Stimulated activated CD8-positive, alpha-beta memory T cell treated with anti-CD3 and anti-CD28 coated beads, Interleukin-7, amount 100 ng/mL, for 24 hours (primary cell): ENCODE data around the gene CCDC85C.

Experiments
- DNase-seq: peaks from one replicate; pipeline ENCODE4 v3.0.0-alpha.2; 2020; ENCODE audit warnings: low read depth

The CCDC85C gene

DNA sequence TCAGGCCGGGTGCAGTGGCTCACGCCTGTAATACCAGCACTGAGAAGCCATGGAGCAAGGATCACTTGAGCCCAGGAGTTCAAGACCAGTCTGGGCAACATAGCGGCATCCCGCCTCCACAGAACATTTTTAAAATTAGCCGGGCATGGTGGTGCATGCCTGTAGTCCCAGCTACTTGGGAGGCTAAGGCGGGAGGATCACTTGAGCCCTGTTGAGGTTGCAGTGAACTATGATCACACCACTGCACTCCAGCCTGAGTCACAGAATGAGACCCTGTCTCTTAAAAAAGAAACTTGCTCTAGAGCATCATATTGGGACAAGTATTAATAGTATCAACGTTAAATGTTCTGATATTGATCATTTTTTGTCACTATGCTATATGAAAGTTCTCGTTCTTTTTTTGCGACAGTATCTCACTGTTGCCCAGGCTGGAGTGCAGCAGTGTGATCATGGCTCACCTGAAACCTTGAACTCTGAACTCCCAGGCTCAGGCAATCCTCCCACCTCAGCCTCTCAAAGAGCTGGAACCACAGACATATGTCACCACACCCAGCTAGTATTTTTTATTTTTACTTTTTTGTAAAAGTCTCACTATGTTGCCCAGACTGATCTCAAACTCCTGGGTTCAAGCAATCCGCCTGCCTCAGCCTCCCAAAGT, 47.7 kb downstream of the CCDC85C start:
- no peak for DNase-seq

DNA sequence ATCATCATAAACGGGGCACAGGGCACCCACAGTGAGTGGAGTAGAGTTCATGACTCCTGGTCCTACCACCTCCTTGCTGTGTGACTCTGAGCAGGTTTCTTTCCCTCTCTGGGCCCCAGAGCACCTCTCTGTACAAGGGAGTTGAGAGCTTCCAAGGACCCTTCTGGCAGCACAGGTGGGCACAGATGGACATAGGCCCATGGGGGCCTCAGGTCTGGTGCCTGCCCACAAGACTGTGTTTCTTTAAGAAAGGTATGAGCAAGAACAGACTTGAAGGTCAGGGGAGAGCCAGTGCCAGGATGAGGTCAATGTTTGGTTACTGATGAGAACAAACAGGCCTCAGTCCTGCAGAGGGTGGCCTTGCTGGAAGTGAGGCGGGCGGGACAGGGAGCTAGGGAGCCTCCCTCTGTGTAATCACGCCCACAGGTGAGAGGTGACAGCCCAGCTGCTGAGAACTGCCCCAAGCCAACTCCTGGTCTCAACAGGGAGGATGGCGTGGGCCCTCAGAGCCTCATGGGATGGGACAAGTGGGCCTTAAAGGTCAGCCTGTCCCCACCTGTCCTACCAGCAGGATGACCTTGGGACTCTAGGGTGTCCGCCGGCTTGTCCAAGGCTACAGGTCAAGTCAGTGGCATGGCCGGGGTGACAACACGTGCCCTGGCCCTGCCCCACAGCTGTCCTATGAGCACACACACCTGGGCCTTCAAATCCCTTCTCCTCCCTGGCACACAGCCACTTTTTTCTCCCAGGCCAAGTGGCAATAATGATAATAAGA, 49.1 kb downstream of the CCDC85C start:
- no peak for DNase-seq

DNA sequence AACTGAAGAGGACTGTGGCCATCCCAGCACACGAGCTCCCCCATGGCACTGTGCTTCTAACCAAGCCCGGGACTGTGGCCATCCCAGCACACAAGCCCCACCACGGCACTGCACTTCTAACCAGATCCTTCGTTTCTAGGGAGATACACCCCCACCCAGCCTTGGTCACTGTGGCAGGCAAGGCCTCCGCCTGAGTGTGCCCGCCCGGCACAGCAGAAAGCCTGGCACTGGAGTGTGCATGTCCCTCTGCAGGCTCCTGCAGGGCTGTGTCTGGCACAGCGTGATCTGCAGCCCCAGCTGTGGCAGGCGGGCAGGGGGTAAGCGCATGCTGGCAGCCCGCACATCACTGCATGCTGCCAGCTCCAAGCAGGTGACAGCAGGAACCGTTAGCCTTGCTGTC, 49.8 kb downstream of the CCDC85C start:
- no peak for DNase-seq

DNA sequence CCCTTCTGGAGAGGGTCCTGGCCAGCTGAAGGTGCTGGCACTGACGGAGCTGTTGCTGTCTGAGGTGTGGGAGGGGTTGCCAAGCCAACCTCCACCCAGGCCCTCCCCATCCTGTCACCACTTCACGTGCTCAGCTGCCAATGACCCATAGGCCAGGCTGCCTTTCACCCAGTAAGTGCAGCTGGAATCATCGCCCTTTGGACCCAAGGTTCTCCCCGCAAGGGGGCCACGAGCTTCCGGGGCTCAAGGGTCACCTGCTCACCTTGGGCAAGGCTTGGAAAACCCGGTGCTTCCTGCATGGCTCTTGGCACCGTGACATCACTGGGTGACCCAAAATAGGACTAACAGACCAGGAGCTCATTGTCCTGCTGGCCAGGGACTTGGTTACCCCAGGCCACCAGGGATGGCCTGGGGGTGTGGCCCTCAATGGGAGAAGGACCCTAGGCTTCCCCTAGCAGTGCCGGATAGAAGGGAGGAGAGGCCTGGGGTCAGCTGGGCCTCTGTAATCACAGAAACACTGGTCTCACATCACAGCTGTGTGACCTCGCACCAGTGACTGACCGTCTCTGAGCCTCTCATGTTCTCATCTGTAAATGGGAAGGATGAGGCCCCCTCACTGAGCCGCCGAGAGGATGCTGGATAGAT, 51.3 kb downstream of the CCDC85C start:
- no peak for DNase-seq

DNA sequence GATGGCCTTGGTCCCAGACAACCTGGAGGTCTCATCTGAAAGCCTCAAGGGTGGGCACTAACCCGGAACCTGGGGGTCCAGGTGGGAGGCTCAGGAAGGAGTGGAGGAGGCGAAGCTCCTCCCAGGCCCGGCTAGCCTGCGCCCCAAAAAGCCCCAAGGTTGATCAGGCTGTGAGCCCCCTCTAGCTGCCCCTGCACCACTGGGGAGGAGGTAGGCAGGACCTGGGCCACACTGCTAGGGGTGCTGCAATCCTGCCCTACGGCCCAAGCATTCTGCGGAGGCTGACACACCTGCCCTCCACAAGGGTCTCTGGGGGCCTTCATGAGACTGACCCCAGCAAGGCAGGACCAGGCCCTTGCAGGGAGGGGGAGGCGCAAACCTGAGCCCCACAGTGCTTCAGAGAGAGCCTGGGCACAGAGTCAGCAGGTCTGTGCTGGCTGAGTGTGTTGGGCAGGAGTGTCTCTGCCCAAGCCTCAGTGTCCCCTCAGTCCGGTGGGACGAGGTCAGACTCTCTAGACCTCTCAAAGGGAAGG, 51.9 kb downstream of the CCDC85C start:
- no peak for DNase-seq

DNA sequence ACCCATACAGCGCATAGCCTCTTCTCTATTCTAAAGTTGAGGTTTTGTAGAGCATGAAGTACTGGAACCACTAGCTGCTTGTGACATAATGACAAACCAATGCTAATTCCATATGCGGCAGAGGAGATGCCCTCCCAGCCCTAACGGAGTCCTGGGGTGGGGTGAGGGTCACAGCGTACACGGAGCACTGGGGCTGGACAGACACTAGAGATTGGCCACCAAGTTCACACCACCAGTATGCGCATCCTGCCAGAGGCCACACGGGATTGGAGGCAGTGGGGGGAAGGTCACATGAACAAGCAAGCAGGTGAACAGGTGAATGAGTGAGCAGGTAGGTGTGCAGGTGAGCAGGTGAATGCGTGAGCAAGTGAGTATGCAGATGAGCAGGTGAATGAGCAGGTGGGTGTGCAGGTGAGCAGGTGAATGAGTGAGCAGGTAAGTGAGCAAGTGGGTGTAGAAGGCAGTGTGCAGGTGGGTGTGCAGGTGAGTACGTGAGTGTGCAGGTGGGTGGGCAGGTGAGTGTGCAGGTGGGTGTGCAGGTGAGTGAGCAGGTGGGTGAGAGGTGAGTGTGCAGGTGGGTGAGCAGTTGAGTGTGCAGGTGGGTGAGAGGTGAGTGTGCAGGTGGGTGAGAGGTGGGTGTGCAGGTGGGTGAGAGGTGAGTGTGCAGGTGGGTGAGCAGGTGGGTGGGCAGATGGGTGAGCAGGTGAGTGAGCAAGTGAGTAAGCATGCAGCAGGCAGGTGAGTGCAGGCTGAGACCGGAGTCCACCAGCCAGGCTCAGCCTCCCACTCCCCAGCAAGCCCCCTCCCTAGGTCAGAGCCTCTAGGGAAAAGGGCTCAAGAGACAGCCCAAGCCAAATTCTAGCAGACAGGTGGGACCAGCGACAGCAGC, 52.7 kb downstream of the CCDC85C start:
- no peak for DNase-seq

DNA sequence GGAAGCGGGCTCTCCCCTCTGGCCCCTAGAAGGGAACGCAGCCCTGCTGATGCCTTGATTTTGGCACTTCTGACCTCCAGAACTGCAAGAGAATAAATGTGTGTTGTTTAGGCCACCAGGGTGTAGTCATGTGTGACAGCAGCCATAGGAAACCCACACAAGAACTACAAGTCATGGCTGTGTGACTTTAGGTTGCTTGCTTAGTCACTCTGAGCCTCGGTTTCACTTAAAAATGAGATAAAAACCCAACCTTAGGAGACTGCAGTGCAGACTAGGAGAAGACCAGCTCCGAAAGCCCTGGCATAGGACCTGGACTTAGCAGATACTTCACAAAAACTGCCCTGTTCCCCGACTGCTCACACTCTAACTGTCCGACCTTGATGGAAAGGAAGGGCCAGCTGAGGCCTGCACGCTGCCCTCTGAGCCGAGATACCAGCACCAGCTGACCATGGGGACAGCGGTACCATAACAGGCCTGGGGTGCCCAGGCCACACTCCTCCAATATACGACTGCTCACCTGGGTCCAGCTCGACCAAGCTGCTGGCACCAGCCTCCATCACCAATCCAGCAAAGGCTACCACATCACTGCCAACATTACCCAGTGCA, 53.5 kb downstream of the CCDC85C start:
- no peak for DNase-seq

DNA sequence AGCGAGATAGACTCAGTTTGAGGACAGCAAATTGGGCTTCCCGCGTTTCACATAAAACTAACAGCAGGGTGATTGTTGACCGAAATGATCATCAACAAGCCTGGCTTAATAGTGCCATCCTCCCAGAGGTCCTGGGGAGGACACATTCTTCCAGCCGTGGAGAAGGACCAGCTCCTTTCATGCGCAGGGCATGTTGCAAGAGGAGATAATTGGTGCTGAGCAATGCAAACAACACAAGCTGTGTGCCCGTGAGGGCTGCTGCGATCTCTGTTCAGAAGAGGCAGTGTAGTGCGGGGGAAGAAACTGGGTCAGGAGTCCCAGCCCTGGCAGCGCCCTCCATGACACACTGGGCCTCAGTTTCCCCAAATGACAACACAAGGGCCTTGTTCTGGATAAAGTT, 54.3 kb downstream of the CCDC85C start:
- DNase-seq = no peak

DNA sequence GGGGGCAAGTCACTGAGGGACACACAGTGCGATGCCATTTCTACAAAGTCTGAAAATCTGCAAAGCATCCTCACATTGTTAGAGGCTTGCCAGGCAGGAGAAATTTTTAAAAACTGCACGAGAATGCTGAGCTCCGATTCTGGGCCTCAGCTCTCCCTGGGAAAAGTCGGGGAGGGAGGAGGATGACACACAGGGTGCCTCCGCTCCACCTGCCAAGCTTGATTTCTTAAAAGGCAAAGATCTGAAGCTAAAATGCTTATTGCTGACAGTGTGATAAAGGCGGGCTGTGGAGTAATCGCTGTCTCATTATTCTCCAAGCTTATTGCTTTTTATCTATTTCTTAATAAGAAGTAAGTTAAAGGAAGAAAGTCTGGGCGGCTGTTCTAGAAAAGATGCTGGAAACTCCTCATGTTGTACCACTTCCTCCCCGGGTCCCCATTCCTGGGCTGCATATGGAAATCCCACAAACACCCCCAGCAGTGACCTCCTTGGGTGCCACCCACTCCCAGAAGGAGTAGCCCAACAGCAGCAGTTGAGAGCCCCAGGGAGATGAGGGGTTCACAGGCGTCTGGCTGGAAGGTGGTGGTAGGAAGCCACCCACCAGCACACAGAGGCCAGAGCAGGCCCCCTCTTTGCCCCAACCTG, 55.0 kb downstream of the CCDC85C start:
- DNase-seq = no peak

DNA sequence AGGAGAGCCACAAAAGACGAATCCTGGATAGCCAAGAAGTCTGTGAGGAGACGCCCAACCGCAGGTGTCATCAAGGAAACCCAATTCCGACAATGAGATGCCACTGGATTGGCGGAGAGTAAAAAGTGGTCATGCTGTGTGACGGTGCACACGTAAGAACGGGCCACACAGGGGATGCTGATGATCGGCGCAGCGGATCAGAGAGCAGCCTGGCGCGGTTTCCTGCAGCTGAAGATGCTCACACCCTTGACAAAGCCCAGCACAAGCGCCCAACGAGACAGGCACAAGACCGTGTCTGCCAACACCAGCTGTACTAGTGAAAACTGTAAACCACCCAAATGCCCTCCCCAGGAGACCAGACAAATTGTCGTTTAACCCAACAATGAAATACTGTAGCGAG, 55.8 kb downstream of the CCDC85C start:
- DNase-seq = no peak

DNA sequence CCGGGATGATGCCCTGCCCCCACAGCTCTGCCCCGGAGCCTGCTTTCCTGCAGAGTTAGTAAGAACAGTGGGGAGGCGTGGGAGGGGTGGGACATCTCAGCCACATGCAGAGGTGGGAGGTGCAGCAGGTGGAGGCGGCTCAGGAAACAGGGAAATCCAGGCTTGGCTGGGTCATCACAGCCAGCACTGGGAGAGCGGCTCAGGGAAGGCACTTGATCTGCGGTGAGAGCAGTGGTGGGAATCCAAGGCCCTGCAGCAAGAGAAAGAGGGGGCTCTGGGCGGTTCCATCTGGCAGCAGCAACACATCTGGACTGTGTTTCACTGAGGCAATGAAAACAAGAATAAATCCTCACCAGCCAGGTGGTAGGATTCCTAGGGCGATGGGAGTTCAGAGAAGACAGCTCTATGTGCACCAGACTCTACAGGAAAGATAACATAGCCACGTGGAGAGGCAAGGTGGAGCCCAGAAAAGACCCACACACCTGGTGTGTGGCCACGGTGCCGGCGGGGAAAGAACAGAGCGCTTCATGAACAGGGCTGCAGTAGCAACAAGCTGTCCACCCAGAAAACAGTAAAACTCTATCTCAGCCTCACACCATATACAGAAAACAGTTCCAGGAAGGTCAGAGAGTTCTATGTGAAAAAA, 57.6 kb downstream of the CCDC85C start:
- DNase-seq = no peak

DNA sequence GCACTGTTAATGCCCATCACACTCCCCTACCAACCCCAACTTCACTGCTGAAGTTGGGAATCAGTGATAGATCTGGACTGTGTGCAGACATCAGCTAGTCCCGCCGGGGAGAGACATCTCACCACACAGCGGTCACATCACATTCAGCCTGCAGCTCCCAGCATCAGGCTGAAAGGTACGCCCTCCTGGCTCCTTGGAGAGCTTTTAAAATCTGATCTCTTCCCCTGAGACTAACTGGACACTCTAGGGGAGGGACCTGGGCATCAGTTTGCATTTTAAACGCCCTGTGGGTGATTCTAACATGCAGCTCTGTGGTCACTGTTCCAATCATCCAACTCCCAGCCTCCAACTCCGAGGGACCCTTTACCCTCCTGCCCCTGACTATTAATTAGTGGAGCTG, 58.4 kb downstream of the CCDC85C start:
- no peak for DNase-seq

DNA sequence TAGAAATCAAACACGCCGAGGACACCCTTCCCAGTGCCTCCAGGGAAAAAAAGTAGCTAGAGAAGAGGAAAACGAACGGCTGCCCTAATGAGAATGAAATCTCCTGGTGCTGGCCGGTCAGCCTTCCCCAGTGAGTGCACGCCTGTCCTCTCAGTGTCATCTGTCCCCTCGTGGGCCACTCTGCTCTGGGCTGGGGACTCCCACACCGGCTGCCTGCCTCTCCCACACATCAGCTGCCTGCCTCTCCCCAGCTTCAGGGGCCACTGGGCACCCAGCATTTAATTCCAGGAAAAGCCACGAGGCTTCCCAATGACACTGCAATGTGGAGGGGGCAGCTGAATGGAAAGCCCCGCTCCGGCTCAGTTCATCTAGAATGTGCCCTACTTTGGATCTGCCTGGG, 59.0 kb downstream of the CCDC85C start:
- no peak for DNase-seq

DNA sequence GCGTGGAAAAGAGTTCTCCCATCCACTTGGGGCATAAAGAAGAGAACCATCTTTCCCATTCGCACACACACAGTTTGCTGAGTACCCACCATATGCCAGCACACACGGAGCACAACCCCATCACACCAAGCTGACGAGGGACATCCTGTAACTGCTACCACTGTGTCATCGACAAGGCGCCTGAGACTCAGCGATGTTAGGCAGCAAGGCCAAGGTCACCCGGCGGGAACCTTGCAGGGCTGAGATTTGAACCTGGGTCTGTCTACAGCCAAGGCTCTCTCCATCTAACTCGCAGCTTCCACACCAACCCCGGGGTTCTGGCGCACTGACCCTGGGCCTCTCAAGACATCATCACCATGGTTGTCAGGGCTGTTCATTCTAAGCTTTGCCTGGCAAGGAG, 60.0 kb downstream of the CCDC85C start:
- DNase-seq = no peak

DNA sequence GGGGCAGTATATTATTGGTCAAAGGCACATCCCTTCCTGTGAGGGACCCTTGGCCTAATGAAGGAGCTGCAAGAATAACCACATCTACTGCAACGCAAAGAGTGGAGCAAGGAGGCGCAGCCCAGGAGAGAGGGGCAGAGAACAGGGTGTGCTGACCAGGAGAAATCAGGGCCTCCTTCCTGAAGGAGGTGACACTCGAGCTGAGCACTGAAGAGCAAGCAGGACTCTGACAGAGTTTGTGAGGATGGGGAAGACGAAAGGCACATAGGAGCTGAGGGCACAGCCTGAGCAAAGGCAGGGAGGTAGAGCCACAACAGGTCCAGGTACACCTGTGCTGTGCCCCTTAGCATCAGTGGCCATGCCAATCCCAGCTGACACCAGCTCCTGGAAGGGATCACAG, 60.6 kb downstream of the CCDC85C start:
- no peak for DNase-seq

DNA sequence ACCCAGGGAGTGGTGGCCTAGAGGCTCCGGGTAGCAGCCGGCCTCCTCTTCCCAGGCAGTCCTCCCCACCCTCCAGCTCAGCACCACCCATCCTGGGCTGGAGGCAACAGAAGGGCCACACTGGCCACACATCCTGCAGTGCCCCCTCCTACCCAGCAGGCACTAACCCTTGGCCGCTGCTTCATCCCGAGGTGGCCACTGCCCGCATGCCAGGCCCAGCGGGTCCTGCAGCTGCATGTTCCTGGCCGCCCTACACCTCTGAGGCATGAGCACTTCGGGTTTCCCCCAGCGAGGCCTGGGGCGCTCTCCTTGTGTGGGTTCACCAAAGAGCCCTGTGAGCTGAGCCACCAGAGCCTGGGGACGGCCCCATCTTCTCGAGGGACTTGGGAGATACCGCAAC, 61.4 kb downstream of the CCDC85C start:
- DNase-seq = no peak

DNA sequence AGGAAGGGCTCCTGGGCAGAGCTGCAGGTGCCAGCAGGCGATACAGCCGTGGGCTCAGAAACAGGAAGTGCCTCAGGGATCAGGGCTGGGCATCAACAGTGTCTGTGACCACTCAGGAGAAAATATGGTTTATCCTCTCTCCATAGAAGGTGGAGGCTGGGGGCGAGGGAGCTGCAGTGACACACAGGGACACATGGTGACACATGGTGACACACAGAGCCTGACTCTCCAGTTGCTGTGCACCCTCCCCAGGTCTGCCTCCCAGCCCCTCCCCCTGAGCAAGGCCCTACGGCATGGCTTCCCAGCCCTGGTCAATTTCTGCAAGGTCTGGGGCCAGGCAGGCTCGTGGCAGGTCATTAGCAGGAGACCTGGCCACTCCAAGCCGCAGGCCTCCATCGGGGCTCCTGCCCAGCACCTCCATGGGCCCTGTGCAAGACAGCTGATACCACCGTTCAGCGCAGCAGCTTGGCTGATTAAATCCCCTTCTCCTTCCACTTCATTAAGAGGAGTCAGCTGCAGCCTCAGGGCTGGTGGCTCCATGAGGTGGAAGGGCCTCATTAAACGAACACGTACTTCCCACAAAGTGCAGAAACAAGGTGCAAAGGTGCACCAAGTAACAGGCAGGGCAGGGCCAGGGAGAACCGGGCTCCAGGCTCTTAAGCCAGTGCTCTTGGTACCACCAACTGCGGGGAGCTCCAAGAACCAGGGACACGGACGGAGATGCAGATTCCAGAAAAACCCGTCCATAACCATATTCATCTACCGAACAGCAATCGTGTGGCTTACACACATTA, 62.1 kb downstream of the CCDC85C start:
- no peak for DNase-seq

DNA sequence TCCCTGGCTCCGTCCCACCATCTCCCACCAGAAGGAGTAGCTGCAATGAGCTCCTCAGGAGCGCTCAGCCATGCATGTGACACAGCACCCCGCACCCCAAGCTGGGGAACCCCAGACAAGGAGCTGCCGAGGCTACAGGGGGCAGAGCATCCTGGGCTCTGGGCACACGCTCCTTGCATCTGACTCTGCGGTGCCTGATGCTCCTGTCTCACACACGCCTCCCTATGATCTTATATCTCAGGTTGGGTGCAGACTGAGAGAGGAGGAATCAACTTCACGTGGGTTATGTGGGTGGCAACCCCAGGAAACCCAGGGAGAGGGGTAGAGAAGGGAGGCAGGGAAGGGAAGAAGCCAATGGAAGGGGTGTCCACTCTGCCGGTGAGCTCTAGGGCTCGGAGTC, 62.8 kb downstream of the CCDC85C start:
- no peak for DNase-seq

DNA sequence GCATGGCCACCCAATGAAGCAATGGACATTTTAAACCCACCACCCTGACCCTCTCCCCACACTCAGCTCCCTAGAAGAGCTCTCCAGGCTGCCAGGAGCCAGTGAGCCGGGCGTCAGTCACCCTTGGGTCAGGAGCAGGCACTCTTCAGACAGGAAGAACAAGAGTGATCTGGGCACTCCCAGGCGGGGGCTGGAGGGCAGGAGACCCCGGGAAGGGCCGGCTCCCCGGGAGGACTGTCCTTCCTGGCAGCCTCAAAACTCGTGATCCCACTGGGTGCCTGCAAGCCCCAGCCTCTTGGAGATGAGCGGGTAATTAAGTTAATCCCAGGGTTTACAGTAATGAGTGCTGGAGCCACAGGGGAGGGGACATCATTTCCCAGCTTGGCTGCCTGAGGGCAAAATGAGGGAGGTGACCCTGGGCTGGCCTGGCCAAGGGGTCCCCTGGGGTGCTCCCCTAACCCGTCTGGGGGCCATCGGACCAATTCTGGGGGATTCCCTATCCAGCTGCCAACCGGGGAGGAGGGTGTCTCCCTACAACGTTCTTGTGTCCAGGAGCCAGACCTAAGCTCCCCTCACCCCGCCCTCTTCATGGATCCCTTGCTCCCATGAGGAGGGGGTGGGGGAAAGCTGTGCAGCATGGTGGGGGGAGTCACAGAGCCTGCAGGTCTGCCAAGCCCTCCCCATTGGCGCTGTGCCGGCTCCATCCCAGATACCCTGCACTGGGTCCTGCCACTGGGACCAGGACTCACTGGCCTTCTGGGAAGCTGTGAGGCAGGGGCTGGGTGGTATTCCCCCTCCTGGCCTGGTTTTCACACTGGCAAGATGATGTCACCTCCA, 63.6 kb downstream of the CCDC85C start:
- DNase-seq = no peak
